HepG2 (cell line): ENCODE results near the gene TMCC1. TPM values are rescaled to one million over a fixed set of nuclear protein-coding genes. Genes with fewer than 3 reads are reported as not detected.
A peak's percentile ranks its signal among the peaks of the same experiment; 100 is the strongest.

Source experiments
- ATAC-seq: fragments of 200-7000 bp; cut with Tn5 transposase; 3 replicates; pipeline ENCODE4 v1.9.1; 2020; ENCODE audit warnings: mild to moderate bottlenecking, moderate library complexity
- BruUV-seq: library from RNA; stranded (reverse); fragments of 400-500 nt; replicated peaks from 2 replicates; lab custom pipeline; 2021; lab: Mats Ljungman, UMichigan
- CTCF ChIA-PET: fragments of 300-600 bp; formaldehyde crosslinking; extraction: SDS; loops from one replicate; lab custom pipeline; 2021; ENCODE audit warnings: low total read pairs, inconsistent platforms, low intra/inter-chr PET ratio; lab: Yijun Ruan, JAX
- POLR2A ChIA-PET: fragments of 350-600 bp; sonication (Branson Sonifier 250); formaldehyde crosslinking; loops from one replicate; lab custom pipeline; 2020; ENCODE audit warnings: antibody characterized with exemption, inconsistent platforms; lab: Yijun Ruan, JAX
- DNase-seq: peaks from one replicate; pipeline ENCODE4 v3.0.0-alpha.2; 2015; ENCODE audit warnings: low spot score
- FAIRE-seq: peaks from 3 replicates; lab custom pipeline; 2011; peaks lifted over from hg19 to GRCh38; lab: Jason Lieb, UNC
- H2AFZ ChIP-seq: one replicate; pipeline ENCODE4 v1.6.1; 2011; ENCODE audit warnings: low read length, inconsistent platforms
- H3K27ac ChIP-seq: fragments of 300-600 bp; 3 replicates; pipeline ENCODE4 v1.8.0; 2011; ENCODE audit warnings: mixed run types, mild to moderate bottlenecking, mixed read lengths, low read length, inconsistent platforms; ENCODE audit not compliant: insufficient read depth; ENCODE audit errors: extremely low read length
- H3K27me3 ChIP-seq, 2 experiments: fragments of 200-600 bp in 1 of 2; 2 replicates in 1 of 2; 3 replicates in 1 of 2; pipeline versions ENCODE4 v1.6.0 to v1.8.0; 2011; ENCODE audit warnings: low read length in 2 of 2, mild to moderate bottlenecking in 2 of 2, moderate library complexity in 2 of 2, inconsistent platforms in 1 of 2; ENCODE audit not compliant: insufficient read depth in 2 of 2, control insufficient read depth in 1 of 2
- H3K36me3 ChIP-seq, 2 experiments: fragments of 200-600 bp in 1 of 2; replicated peaks in 1 of 2; 2 replicates in 1 of 2; 3 replicates in 1 of 2; pipeline versions ENCODE4 v1.5.1 to v1.8.0; 2011; ENCODE audit warnings: low read length in 2 of 2, inconsistent platforms in 1 of 2; ENCODE audit not compliant: insufficient read depth in 2 of 2, control insufficient read depth in 1 of 2
- H3K4me1 ChIP-seq: 2 replicates; pipeline ENCODE4 v1.5.1; 2012; ENCODE audit warnings: low read length, inconsistent platforms; ENCODE audit not compliant: insufficient read depth
- H3K4me2 ChIP-seq: 2 replicates; pipeline ENCODE4 v1.6.0; 2011; ENCODE audit warnings: low read depth, low read length, inconsistent platforms
- H3K4me3 ChIP-seq, 3 experiments: fragments of 200-600 bp in 1 of 3; sonication (generic), shearing (Covaris generic) in 1 of 3; replicated peaks in 1 of 3; 2 replicates each; pipeline ENCODE4 v1.5.1; 2011 to 2016; ENCODE audit warnings: low read length in 3 of 3, inconsistent platforms in 2 of 3, low read depth in 2 of 3, mild to moderate bottlenecking in 2 of 3, control low read depth in 1 of 3, mixed read lengths in 1 of 3; ENCODE audit not compliant: insufficient read depth in 1 of 3
- H3K79me2 ChIP-seq: one replicate; pipeline ENCODE4 v1.6.1; 2011; ENCODE audit warnings: low read length, inconsistent platforms; ENCODE audit not compliant: insufficient read depth
- H3K9ac ChIP-seq: 2 replicates; pipeline ENCODE4 v1.6.0; 2011; ENCODE audit warnings: mild to moderate bottlenecking, low read depth, low read length, inconsistent platforms; ENCODE audit not compliant: insufficient read depth
- H3K9me3 ChIP-seq: 2 replicates; pipeline ENCODE4 v1.5.1; 2012; ENCODE audit warnings: mild to moderate bottlenecking, low read length
- H4K20me1 ChIP-seq: 2 replicates; pipeline ENCODE4 v1.6.0; 2011; ENCODE audit warnings: inconsistent platforms, mild to moderate bottlenecking, low read length, moderate library complexity; ENCODE audit not compliant: insufficient read depth
- YEATS4 ChIP-seq: sonication (generic); formaldehyde crosslinking; IDR thresholded peaks from 2 replicates; pipeline ENCODE4 v1.4.0; 2020; ENCODE audit warnings: missing genetic modification reagents, borderline replicate concordance
- ZNF251 ChIP-seq: sonication (generic); formaldehyde crosslinking; IDR thresholded peaks from 2 replicates; pipeline ENCODE4 v1.9.0; 2021; ENCODE audit warnings: mild to moderate bottlenecking, missing genetic modification reagents
- ZNF713 ChIP-seq: sonication (generic); formaldehyde crosslinking; IDR thresholded peaks from 2 replicates; pipeline ENCODE4 v1.4.0; 2020; ENCODE audit warnings: mild to moderate bottlenecking, missing genetic modification reagents
- WGBS: methylation state at CpG from one replicate; pipeline ENCODE4 v1.1.6; 2017; ENCODE audit warnings: low lambda C conversion rate; 5-methylcytosine and 5-hydroxymethylcytosine counted together
- in situ Hi-C: cut with HindIII; loops from 2 replicates; pipeline ENCODE4 v1.10.0; 2017; ENCODE audit warnings: low pct_unique_long_range_greater_than_20kb; ENCODE audit not compliant: extremely low pct_ligation_motif_present
- intact Hi-C: fragments of 100-400 bp; cut with micrococcal nuclease; formaldehyde crosslinking; loops from one replicate; pipeline ENCODE4 v1.10.0; 2022; ENCODE audit not compliant: unreplicated experiment
- polyA plus RNA-seq, 8 experiments: library from polyadenylated mRNA; depleted of rRNA in 3 of 8; stranded (reverse) in 7 of 8; unstranded in 1 of 8; fragments of >200 nt; fragmentation: Illumina TruSeq in 4 of 8; extraction: Trizol in 4 of 8; gene quantifications; 2 replicates each; pipeline versions ENCODE4 v1.2.1 to v1.2.3, GENCODE V29; 2011 to 2016; ENCODE audit warnings: low read depth in 4 of 8, missing spikeins in 1 of 8, mixed read lengths in 1 of 8; ENCODE audit not compliant: insufficient read depth in 1 of 8
- total RNA-seq, 5 experiments: library from RNA; depleted of rRNA; stranded (reverse); fragments of >200 nt; fragmentation: Illumina TruSeq; extraction: Trizol; gene quantifications; 2 replicates each; pipeline ENCODE4 v1.2.3, GENCODE V29; 2016; ENCODE audit warnings: low read depth in 1 of 5
- TF ChIP-seq, protein P1 (sequence below), 2 experiments: IDR thresholded peaks; 2 replicates each; pipeline ENCODE4 v1.6.1; 2011 to 2012; ENCODE audit warnings: low read length in 2 of 2, borderline replicate concordance in 1 of 2, low read depth in 1 of 2, mild to moderate bottlenecking in 1 of 2, moderate library complexity in 1 of 2

Gene TMCC1
- total and polyA plus RNA-seq, 2 of the 13 experiments (the other 11 are each of a cell fraction or from before 2014, with no cell fraction given), result 12.1 to 264 TPM

DNA sequence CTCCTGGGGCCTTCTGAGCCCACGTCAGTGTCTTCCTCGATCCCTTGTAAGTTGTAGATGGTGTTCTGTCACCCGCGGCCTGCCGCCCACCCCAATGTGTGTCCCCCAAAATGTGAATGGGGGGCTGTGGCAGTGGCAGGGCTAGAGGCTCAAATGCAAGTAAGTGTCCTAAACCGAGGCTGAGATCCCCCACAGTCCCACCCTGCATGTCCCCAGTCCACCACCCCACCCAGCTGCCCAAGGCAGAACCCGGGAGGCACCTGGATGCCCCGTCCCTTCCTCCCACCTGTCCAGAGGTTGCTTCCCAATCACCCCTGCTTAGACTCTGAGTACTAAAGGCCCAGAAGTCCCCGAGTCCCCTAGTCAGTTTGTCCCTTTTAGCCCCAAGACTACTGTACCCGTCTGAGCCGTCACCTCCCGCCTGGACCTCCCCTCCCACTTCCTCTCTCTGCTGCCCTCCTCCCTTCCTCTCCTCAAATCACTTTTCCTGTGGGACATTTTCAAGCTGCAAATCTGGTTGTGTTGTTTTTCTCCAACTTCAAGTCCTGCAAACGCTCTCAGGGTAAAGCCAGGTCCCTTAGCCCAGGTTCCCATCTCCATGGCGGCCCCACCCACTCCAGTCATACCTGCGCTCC is 275.2 kb downstream of the TMCC1 start:
- no peak for ATAC-seq
- Histone ChIP-seq H3K9me3 (no peaks in the 10 kb centered on the region), H2AFZ (no peak overlapping the region), H3K27me3 (no peaks in the 10 kb centered on the region; a peak in 1 of 5 replicates), H3K79me2 (no peaks in the 10 kb centered on the region), H3K27ac (no peak overlapping the region), H3K4me1 (peaks cover 91% of the 10 kb centered on the region), H3K36me3 (no peaks in the 10 kb centered on the region), H3K4me3 (no peak overlapping the region; a peak in 1 of 6 replicates)
- no peak for DNase-seq
- FAIRE-seq, result no peak
- POLR2A ChIA-PET, result no interaction called here
- no TSS peak for BruUV-seq
- in situ Hi-C loops, result no loop called here
- no peak for TF ChIP-seq ZNF251 (CRISPR knock-in tag)
- peak; percentile 5; the same call in 1 of the 2 replicates for TF ChIP-seq YEATS4 (CRISPR knock-in tag)
- TF ChIP-seq, all 625 proteins: peak for 1
- WGBS, result 53% methylated on average over 11 of the region's 15 CpGs
- intact Hi-C loops, result no loop called here
- peak overlapping the region; percentile 34; the same call in 1 of the 2 replicates for H3K4me2 ChIP-seq
- no peak overlapping the region for H3K9ac ChIP-seq
- no peaks in the 10 kb centered on the region for H4K20me1 ChIP-seq
- CTCF ChIA-PET, result no interaction called here

DNA sequence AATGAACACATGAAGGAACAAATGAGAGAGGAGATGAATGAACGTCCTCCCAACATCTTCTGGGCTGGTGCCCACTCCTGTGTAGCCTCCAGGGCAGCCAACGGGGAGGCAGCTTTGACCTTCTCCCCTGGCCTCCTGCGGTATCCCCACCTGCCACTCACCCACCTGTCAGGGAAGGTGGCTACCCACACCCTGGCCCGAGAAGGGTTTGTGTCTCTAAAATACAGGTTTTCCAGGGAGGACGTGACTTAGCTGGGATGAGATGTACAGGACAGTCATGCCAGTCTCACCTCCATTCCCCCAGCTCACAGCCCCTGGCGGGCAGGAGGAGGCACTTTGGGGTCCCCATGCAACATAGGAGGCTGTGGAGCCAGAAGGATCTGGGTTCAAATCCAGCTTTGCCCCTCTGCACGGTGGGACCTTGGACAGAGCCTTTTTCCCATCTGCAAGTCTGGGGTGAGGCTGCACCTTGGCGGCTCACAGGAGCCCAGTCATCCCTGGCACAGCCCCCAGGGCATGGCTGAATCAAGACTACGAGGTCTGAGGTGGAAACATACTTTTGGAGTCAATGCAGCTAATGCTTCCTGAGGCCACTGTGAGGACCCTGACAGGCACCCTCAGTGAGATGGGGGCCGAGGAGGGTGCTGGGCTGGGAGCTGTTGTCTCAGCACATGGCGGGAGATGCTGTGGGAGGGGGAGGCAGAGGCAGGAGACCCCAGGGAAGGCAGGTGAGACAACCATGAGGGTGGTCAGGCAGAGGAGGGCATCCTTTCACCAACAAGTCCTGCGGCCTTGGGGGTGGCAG is 275.9 kb downstream of the TMCC1 start:
- ChIA-PET CTCF (no interaction called here), POLR2A (interaction anchor here (2.0 kb wide), 1 partner anchor 21 kb away, joined by 4 read pairs; no protein-coding TSS in a partner anchor)
- BruUV-seq, result no TSS peak
- DNase-seq, result no peak
- no peak for FAIRE-seq
- TF ChIP-seq, protein P1, sequence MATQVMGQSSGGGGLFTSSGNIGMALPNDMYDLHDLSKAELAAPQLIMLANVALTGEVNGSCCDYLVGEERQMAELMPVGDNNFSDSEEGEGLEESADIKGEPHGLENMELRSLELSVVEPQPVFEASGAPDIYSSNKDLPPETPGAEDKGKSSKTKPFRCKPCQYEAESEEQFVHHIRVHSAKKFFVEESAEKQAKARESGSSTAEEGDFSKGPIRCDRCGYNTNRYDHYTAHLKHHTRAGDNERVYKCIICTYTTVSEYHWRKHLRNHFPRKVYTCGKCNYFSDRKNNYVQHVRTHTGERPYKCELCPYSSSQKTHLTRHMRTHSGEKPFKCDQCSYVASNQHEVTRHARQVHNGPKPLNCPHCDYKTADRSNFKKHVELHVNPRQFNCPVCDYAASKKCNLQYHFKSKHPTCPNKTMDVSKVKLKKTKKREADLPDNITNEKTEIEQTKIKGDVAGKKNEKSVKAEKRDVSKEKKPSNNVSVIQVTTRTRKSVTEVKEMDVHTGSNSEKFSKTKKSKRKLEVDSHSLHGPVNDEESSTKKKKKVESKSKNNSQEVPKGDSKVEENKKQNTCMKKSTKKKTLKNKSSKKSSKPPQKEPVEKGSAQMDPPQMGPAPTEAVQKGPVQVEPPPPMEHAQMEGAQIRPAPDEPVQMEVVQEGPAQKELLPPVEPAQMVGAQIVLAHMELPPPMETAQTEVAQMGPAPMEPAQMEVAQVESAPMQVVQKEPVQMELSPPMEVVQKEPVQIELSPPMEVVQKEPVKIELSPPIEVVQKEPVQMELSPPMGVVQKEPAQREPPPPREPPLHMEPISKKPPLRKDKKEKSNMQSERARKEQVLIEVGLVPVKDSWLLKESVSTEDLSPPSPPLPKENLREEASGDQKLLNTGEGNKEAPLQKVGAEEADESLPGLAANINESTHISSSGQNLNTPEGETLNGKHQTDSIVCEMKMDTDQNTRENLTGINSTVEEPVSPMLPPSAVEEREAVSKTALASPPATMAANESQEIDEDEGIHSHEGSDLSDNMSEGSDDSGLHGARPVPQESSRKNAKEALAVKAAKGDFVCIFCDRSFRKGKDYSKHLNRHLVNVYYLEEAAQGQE (IDR thresholded peaks at IDR 0.05; ENCODE audit: borderline replicate concordance in 1 of 2, low read depth in 1 of 2, low read length in 2 of 2), result 0 out of 4 replicates have a peak, but pooled peaks of 1 of the 2 experiments have one; percentile 51
- no peak for TF ChIP-seq ZNF713
- Histone ChIP-seq H3K9ac (no peak overlapping the region), H3K27me3 (no peaks in the 10 kb centered on the region; a peak in 1 of 5 replicates), H4K20me1 (no peaks in the 10 kb centered on the region), H3K4me3 (no peak overlapping the region), H2AFZ (no peak overlapping the region), H3K9me3 (no peaks in the 10 kb centered on the region), H3K27ac (no peak overlapping the region), H3K36me3 (no peaks in the 10 kb centered on the region), H3K4me2 (no peak overlapping the region), H3K4me1 (peaks cover 91% of the 10 kb centered on the region), H3K79me2 (no peaks in the 10 kb centered on the region)
- 53% methylated on average over 6 of the region's 12 CpGs for WGBS
- intact Hi-C loops, result no loop called here
- in situ Hi-C loops, result no loop called here
- ATAC-seq, result no peak
